ENCODE data around the gene FNDC8. TPM values are rescaled to one million over a fixed set of nuclear protein-coding genes. Genes with fewer than 3 reads are reported as not detected.

The FNDC8 gene
- total and polyA plus RNA-seq, 2 of the 4 experiments (the other 2 are of a cell fraction) = not detected

GRCh38 chr17:35082073-35082657 lies 39.2 kb upstream of the FNDC8 start:
- Histone ChIP-seq H3K14ac (replicated peaks; ENCODE audit: low read depth, low read length) (no peak overlapping the region), H3K4me2 (ENCODE audit: low read depth, low read length) (peak overlapping the region; percentile 58; the same call in 1 of the 2 replicates), H2AK9ac (replicated peaks; ENCODE audit: low read depth, low read length, poor library complexity) (no peak overlapping the region), H3K9me1 (ENCODE audit: insufficient read depth, low read length) (peaks cover 14% of the 10 kb centered on the region), H2BK120ac (ENCODE audit: low read depth, low read length) (0 out of 2 replicates have a peak overlapping the region, but pooled peaks have one; percentile 4), H3K27ac (ENCODE audit: insufficient read depth, low read length) (no peak overlapping the region), H3K23ac (ENCODE audit: low read depth, low read length) (no peak overlapping the region), H4K5ac (ENCODE audit: low read depth, low read length) (no peak overlapping the region), H3K18ac (ENCODE audit: low read depth, low read length) (no peak overlapping the region; the same call in 1 of the 2 replicates), H4K91ac (ENCODE audit: insufficient read depth, low read depth, low read length) (no peak overlapping the region), H3K9ac (ENCODE audit: low read depth, low read length) (no peak overlapping the region), H2BK20ac (ENCODE audit: low read depth, low read length) (peak overlapping the region; percentile 50; the same call in 1 of the 2 replicates), H3K9me3 (ENCODE audit: control insufficient read depth, insufficient read depth, low read length) (no peaks in the 10 kb centered on the region), H2AFZ (replicated peaks; ENCODE audit: low read length, poor library complexity) (no peak overlapping the region), H3K4me3 (ENCODE audit: insufficient read depth, low read depth, low read length) (no peak overlapping the region), H3K4me1 (ENCODE audit: control insufficient read depth, insufficient read depth, low read length) (peaks cover 9% of the 10 kb centered on the region; the same call in 1 of the 2 replicates), H3K36me3 (ENCODE audit: control insufficient read depth, insufficient read depth, low read length) (no peaks in the 10 kb centered on the region), H3K27me3 (ENCODE audit: control insufficient read depth, insufficient read depth, low read length) (no peaks in the 10 kb centered on the region), H2BK5ac (ENCODE audit: low read depth, low read length, poor library complexity, severe bottlenecking) (peak overlapping the region; percentile 63), H4K8ac (ENCODE audit: low read depth in 2 of 2, low read length in 2 of 2) (no peak overlapping the region), H3K79me1 (ENCODE audit: low read depth in 1 of 2, low read length in 2 of 2) (peaks cover 21 to 66% of the 10 kb centered on the region in 2 experiments), H3K4ac (ENCODE audit: low read depth, low read length) (peak overlapping the region; percentile 31; the same call in 1 of the 2 replicates), H4K20me1 (ENCODE audit: insufficient read depth, low read length) (peaks cover 8% of the 10 kb centered on the region; the same call in 1 of the 2 replicates), H3K56ac (ENCODE audit: extremely low read depth, insufficient read depth, low read length) (no peak overlapping the region), H2BK15ac (ENCODE audit: low read depth, low read length) (no peak overlapping the region), H2AK5ac (ENCODE audit: low read depth, low read length) (peak overlapping the region; percentile 9; the same call in 1 of the 2 replicates)
- intact Hi-C loops (cut with micrococcal nuclease) (no loop called here), in situ Hi-C loops (cut with MboI; ENCODE audit: low sequenced_read_pairs) (no loop called here), dilution Hi-C loops (cut with HindIII; ENCODE audit: low sequenced_read_pairs, unreplicated experiment) (no loop called here)
- ChIA-PET CTCF (interaction anchor here (1.0 kb wide), 1 partner anchor 18 kb away, joined by 4 read pairs; no protein-coding TSS in a partner anchor), POLR2A (ENCODE audit: unreplicated experiment) (no interaction called here)
- peak; percentile 70 for ATAC-seq (ENCODE audit: low read depth)
- no TSS peak for BruUV-seq (replicated peaks)
- no CpG with 5 or more reads among the region's 3 CpGs for WGBS, 2 experiments (ENCODE audit: extremely low coverage in 2 of 2, insufficient read length in 1 of 2)
- peak; percentile 84 for DNase-seq
- no peak for TF ChIP-seq RCOR1 (IDR thresholded peaks at IDR 0.05; ENCODE audit: insufficient replicate concordance, low read length)
- TF ChIP-seq MXI1 (IDR thresholded peaks at IDR 0.05; ENCODE audit: borderline replicate concordance, low read depth, low read length) = no peak
- no peak for TF ChIP-seq POLR2A (IDR thresholded peaks at IDR 0.05; ENCODE audit: low read depth, low read length)
- no peak for TF ChIP-seq SMC3 (IDR thresholded peaks at IDR 0.05; ENCODE audit: low read depth, low read length)
- no peak for TF ChIP-seq CTCF (conservative IDR thresholded peaks at IDR 0.05; ENCODE audit: low read depth, low read length)
- TF ChIP-seq FOS (IDR thresholded peaks at IDR 0.05; ENCODE audit: low read depth, low read length) = 0 out of 2 replicates have a peak, but pooled peaks have one; percentile 52
- no peak for TF ChIP-seq ELK1 (IDR thresholded peaks at IDR 0.05; ENCODE audit: borderline replicate concordance, low read depth, low read length)
- peak; percentile 21; the same call in 1 of the 2 replicates for TF ChIP-seq CEBPB (IDR thresholded peaks at IDR 0.05; ENCODE audit: low read depth, low read length)
- TF ChIP-seq RFX5 (IDR thresholded peaks at IDR 0.05; ENCODE audit: low read depth, low read length) = no peak
- TF ChIP-seq NFE2L2 (IDR thresholded peaks at IDR 0.05; ENCODE audit: low read depth, low read length) = no peak
- TF ChIP-seq USF2 (IDR thresholded peaks at IDR 0.05; ENCODE audit: low read depth, low read length) = no peak
- TF ChIP-seq RAD21 (IDR thresholded peaks at IDR 0.05; ENCODE audit: low read length) = no peak
- TF ChIP-seq MAFK (IDR thresholded peaks at IDR 0.05; ENCODE audit: low read depth, low read length) = peak; percentile 8; the same call in 1 of the 2 replicates
- no peak for TF ChIP-seq CHD1 (IDR thresholded peaks at IDR 0.05; ENCODE audit: low read depth, low read length)
- TF ChIP-seq BHLHE40 (IDR thresholded peaks at IDR 0.05; ENCODE audit: low read depth, low read length) = no peak; the same call in 1 of the 2 replicates
